Hematopoietic multipotent progenitor cell (in vitro differentiated cells): ENCODE measurements around the gene YIPF6. TPM values are rescaled to one million over a fixed set of nuclear protein-coding genes. Genes with fewer than 3 reads are reported as not detected.

Experiments used
- small RNA-seq: library from RNA; depleted of rRNA; stranded (forward); fragments of <200 nt; gene quantifications from one replicate; pipeline ENCODE3, GENCODE V24; 2012
- total RNA-seq: library from RNA; depleted of rRNA; stranded (reverse); fragments of >200 nt; gene quantifications from one replicate; pipeline ENCODE4 v1.2.3, GENCODE V29; 2012

Gene YIPF6
- total RNA-seq, 1 donor: 6.7 TPM

Small RNA genes lying within 50 kb of the gene (small RNA-seq; reads per million reads assigned to genes)
- not detected for gene RNU6-245P

Other genes with a start within 250 kb of the YIPF6 start
- gene OPHN1, start 65.6 kb upstream of the YIPF6 start, total RNA-seq: 2.4 TPM
- gene STARD8, start 148.6 kb downstream of the YIPF6 start, total RNA-seq: 8.9 TPM